KBM-7 (cell line): Measurements from ENCODE around the gene BHLHE23.
"Not testable (repeated sequence)": the region's sequence is repeated elsewhere in the genome, so short reads cannot be mapped to it uniquely, and the experiment has no call there.

Experiments used
- DNase-seq: peaks from one replicate; pipeline ENCODE4 v3.0.0-alpha.2; 2015
- in situ Hi-C: fragments of 300-500 bp; cut with MboI; formaldehyde crosslinking; loops from 2 replicates; pipeline ENCODE4 v1.14.3; 2020; ENCODE audit warnings: low sequenced_read_pairs, low pct_unique_long_range_greater_than_20kb, mixed read lengths

BHLHE23 gene

GRCh38 chr20:62966212-62967148, 40.3 kb downstream of the BHLHE23 start:
- in situ Hi-C loops = no loop called here
- no peak for DNase-seq

- in situ Hi-C loops = no loop called here
- DNase-seq = no peak
Observed at GRCh38 chr20:62965363-62965771, 41.4 kb downstream of the BHLHE23 start.

GRCh38 chr20:62964700-62965099, 42.1 kb downstream of the BHLHE23 start:
- in situ Hi-C loops = no loop called here
- DNase-seq = no peak

- no peak for DNase-seq
- in situ Hi-C loops = no loop called here
Observed at GRCh38 chr20:62963614-62964397, 43.0 kb downstream of the BHLHE23 start.

GRCh38 chr20:62962891-62963613, 43.7 kb downstream of the BHLHE23 start:
- in situ Hi-C loops = no loop called here
- no peak for DNase-seq

- DNase-seq = no peak
- in situ Hi-C loops = no loop called here
Observed at GRCh38 chr20:62962221-62962879, 44.4 kb downstream of the BHLHE23 start.

GRCh38 chr20:62961799-62962198, 45.0 kb downstream of the BHLHE23 start:
- DNase-seq = no peak
- in situ Hi-C loops = no loop called here

GRCh38 chr20:62961310-62961783, 45.4 kb downstream of the BHLHE23 start:
- DNase-seq = no peak

GRCh38 chr20:62960446-62961309, 46.1 kb downstream of the BHLHE23 start:
- DNase-seq, in situ Hi-C loops: not testable (repeated sequence)

More at GRCh38 chr20:62961310-62961783, 45.4 kb downstream of the BHLHE23 start:
- in situ Hi-C loops = no loop called here

GRCh38 chr20:62959998-62960436, 46.7 kb downstream of the BHLHE23 start:
- in situ Hi-C loops = no loop called here
- no peak for DNase-seq

- DNase-seq = no peak
- in situ Hi-C loops = no loop called here
Observed at GRCh38 chr20:62959101-62959971, 47.4 kb downstream of the BHLHE23 start.

GRCh38 chr20:62958388-62959100, 48.2 kb downstream of the BHLHE23 start:
- in situ Hi-C loops = no loop called here
- no peak for DNase-seq

- in situ Hi-C loops = no loop called here
- DNase-seq = no peak
Observed at GRCh38 chr20:62957136-62958117, 49.3 kb downstream of the BHLHE23 start.

GRCh38 chr20:62956387-62957135, 50.2 kb downstream of the BHLHE23 start:
- no peak for DNase-seq
- in situ Hi-C loops = no loop called here
